H9 (cell line): ENCODE results near the gene CAPN2. TPM values are rescaled to one million over a fixed set of nuclear protein-coding genes. Genes with fewer than 3 reads are reported as not detected.

Experiments
- DNase-seq: peaks from one replicate; pipeline ENCODE4 v3.0.0-alpha.2; 2017
- H2AFZ ChIP-seq: one replicate; pipeline ENCODE4 v1.6.1; 2013; ENCODE audit warnings: mild to moderate bottlenecking, low read length, control low read depth, moderate library complexity
- H2AK5ac ChIP-seq: 2 replicates; pipeline ENCODE4 v1.6.1; 2013; ENCODE audit warnings: low read length, control low read depth, mixed read lengths; ENCODE audit not compliant: insufficient read length
- H2BK120ac ChIP-seq: one replicate; pipeline ENCODE4 v1.6.1; 2013; ENCODE audit warnings: low read depth, mild to moderate bottlenecking, low read length, control low read depth, inconsistent platforms; ENCODE audit not compliant: poor library complexity, severe bottlenecking
- H2BK12ac ChIP-seq: 2 replicates; pipeline ENCODE4 v1.6.1; 2013; ENCODE audit warnings: low read length, control low read depth, mixed read lengths, low read depth; ENCODE audit not compliant: insufficient read length
- H2BK15ac ChIP-seq: 2 replicates; pipeline ENCODE4 v1.6.1; 2013; ENCODE audit warnings: low read depth, low read length, control low read depth
- H2BK20ac ChIP-seq: one replicate; pipeline ENCODE4 v1.6.1; 2013; ENCODE audit warnings: low read depth, mild to moderate bottlenecking, low read length, control low read depth, inconsistent platforms; ENCODE audit not compliant: poor library complexity, severe bottlenecking
- H2BK5ac ChIP-seq: 2 replicates; pipeline ENCODE4 v1.6.1; 2013; ENCODE audit warnings: low read length, control low read depth, mixed read lengths; ENCODE audit not compliant: insufficient read length
- H3K14ac ChIP-seq: 2 replicates; pipeline ENCODE4 v1.6.1; 2013; ENCODE audit warnings: low read length, control low read depth; ENCODE audit not compliant: insufficient read depth
- H3K18ac ChIP-seq: 2 replicates; pipeline ENCODE4 v1.6.1; 2013; ENCODE audit warnings: low read depth, mild to moderate bottlenecking, mixed read lengths, low read length, control low read depth; ENCODE audit not compliant: insufficient read length
- H3K23ac ChIP-seq: 2 replicates; pipeline ENCODE4 v1.6.1; 2013; ENCODE audit warnings: low read length, control low read depth, mixed read lengths, low read depth; ENCODE audit not compliant: insufficient read length
- H3K23me2 ChIP-seq: 2 replicates; pipeline ENCODE4 v1.6.1; 2013; ENCODE audit warnings: low read depth, mild to moderate bottlenecking, mixed read lengths, low read length, control low read depth; ENCODE audit not compliant: insufficient read length, poor library complexity, severe bottlenecking
- H3K27ac ChIP-seq: 2 replicates; pipeline ENCODE4 v1.5.1; 2013; ENCODE audit warnings: low read length, control low read depth, mixed read lengths, low read depth; ENCODE audit not compliant: insufficient read length
- H3K27me3 ChIP-seq: 2 replicates; pipeline ENCODE4 v1.6.1; 2013; ENCODE audit warnings: low read length, control low read depth, inconsistent platforms; ENCODE audit not compliant: insufficient read depth
- H3K4ac ChIP-seq: 2 replicates; pipeline ENCODE4 v1.6.1; 2013; ENCODE audit warnings: low read depth, mild to moderate bottlenecking, control low read depth, inconsistent platforms, low read length, moderate library complexity
- H3K4me1 ChIP-seq: 2 replicates; pipeline ENCODE4 v1.6.1; 2013; ENCODE audit warnings: low read length, control low read depth, inconsistent platforms; ENCODE audit not compliant: insufficient read depth
- H3K4me2 ChIP-seq: 2 replicates; pipeline ENCODE4 v1.6.1; 2013; ENCODE audit warnings: low read length, control low read depth, mixed read lengths; ENCODE audit not compliant: insufficient read length, insufficient read depth
- H3K56ac ChIP-seq: 2 replicates; pipeline ENCODE4 v1.6.1; 2013; ENCODE audit warnings: low read depth, mild to moderate bottlenecking, mixed read lengths, low read length, control low read depth; ENCODE audit not compliant: insufficient read length
- H3K79me1 ChIP-seq: 2 replicates; pipeline ENCODE4 v1.6.1; 2013; ENCODE audit warnings: low read depth, mild to moderate bottlenecking, moderate library complexity, low read length, control low read depth, inconsistent platforms; ENCODE audit not compliant: insufficient read depth, poor library complexity, severe bottlenecking
- H3K79me2 ChIP-seq: 2 replicates; pipeline ENCODE4 v1.6.1; 2013; ENCODE audit warnings: low read length, control low read depth, inconsistent platforms; ENCODE audit not compliant: insufficient read depth
- H3K9ac ChIP-seq: 2 replicates; pipeline ENCODE4 v1.6.1; 2013; ENCODE audit warnings: low read length, control low read depth, mixed read lengths; ENCODE audit not compliant: insufficient read length; ENCODE audit errors: extremely low read depth
- H3K9me3 ChIP-seq: one replicate; pipeline ENCODE4 v1.6.1; 2013; ENCODE audit warnings: low read depth, low read length, inconsistent platforms; ENCODE audit not compliant: control insufficient read depth
- H3T11ph ChIP-seq: one replicate; pipeline ENCODE4 v1.6.1; 2013; ENCODE audit warnings: mild to moderate bottlenecking, low read length, control low read depth, inconsistent platforms
- H4K20me1 ChIP-seq: one replicate; pipeline ENCODE4 v1.6.1; 2013; ENCODE audit not compliant: control insufficient read depth, insufficient read length, insufficient read depth
- H4K5ac ChIP-seq: 2 replicates; pipeline ENCODE4 v1.6.1; 2013; ENCODE audit warnings: low read depth, mild to moderate bottlenecking, mixed read lengths, low read length, control low read depth; ENCODE audit not compliant: insufficient read length
- H4K8ac ChIP-seq: replicated peaks from 2 replicates; pipeline ENCODE4 v1.6.1; 2013; ENCODE audit warnings: low read length, control low read depth, mixed read lengths, low read depth; ENCODE audit not compliant: insufficient read length
- H4K91ac ChIP-seq: 2 replicates; pipeline ENCODE4 v1.6.1; 2013; ENCODE audit warnings: low read depth, mild to moderate bottlenecking, moderate library complexity, mixed read lengths, low read length, control low read depth; ENCODE audit not compliant: insufficient read length
- H3K27ac Mint-ChIP-seq, 3 experiments: 2 replicates in 2 of 3; 3 replicates in 1 of 3; pipeline ENCODE4 v1.8.0; 2020 to 2021; ENCODE audit warnings: mixed read lengths in 3 of 3, mild to moderate bottlenecking in 1 of 3, moderate library complexity in 1 of 3
- H3K27me3 Mint-ChIP-seq: 2 replicates; pipeline ENCODE4 v1.8.0; 2021; ENCODE audit warnings: low read depth, mild to moderate bottlenecking, moderate library complexity, mixed read lengths
- H3K36me3 Mint-ChIP-seq, 3 experiments: 2 replicates in 2 of 3; 3 replicates in 1 of 3; pipeline ENCODE4 v1.8.0; 2020 to 2021; ENCODE audit warnings: low read depth in 3 of 3, mixed read lengths in 3 of 3; ENCODE audit not compliant: insufficient read depth in 1 of 3
- H3K4me1 Mint-ChIP-seq, 2 experiments: 2 replicates each; pipeline ENCODE4 v1.8.0; 2020; ENCODE audit warnings: mixed read lengths in 2 of 2
- H3K4me3 Mint-ChIP-seq, 2 experiments: 2 replicates in 1 of 2; 3 replicates in 1 of 2; pipeline ENCODE4 v1.8.0; 2020 to 2021; ENCODE audit warnings: mild to moderate bottlenecking in 2 of 2, mixed read lengths in 2 of 2, moderate library complexity in 1 of 2
- H3K9me3 Mint-ChIP-seq, 2 experiments: 2 replicates in 1 of 2; 3 replicates in 1 of 2; pipeline ENCODE4 v1.8.0; 2020; ENCODE audit warnings: mild to moderate bottlenecking in 2 of 2, mixed read lengths in 2 of 2, moderate library complexity in 1 of 2
- WGBS: extraction: QIAGEN DNeasy Blood & Tissue Kit; methylation state at CpG from one replicate; pipeline ENCODE4 v1.1.7; 2013; ENCODE audit warnings: missing lambda C conversion rate, low lambda C conversion rate, mixed read lengths; ENCODE audit not compliant: insufficient read length; ENCODE audit errors: extremely low coverage; 5-methylcytosine and 5-hydroxymethylcytosine counted together
- total RNA-seq: library from RNA; stranded (reverse); gene quantifications from 2 replicates; pipeline ENCODE4 v1.2.1, GENCODE V29; 2021
- TF ChIP-seq, protein P1 (sequence below): fragments of 200-600 bp; sonication (generic); conservative IDR thresholded peaks from 3 replicates; pipeline ENCODE4 v1.8.0; 2021; ENCODE audit warnings: antibody characterized with exemption, mild to moderate bottlenecking

The CAPN2 gene
- total RNA-seq, 1 experiment from 2014 or later = 32.2 TPM

DNA sequence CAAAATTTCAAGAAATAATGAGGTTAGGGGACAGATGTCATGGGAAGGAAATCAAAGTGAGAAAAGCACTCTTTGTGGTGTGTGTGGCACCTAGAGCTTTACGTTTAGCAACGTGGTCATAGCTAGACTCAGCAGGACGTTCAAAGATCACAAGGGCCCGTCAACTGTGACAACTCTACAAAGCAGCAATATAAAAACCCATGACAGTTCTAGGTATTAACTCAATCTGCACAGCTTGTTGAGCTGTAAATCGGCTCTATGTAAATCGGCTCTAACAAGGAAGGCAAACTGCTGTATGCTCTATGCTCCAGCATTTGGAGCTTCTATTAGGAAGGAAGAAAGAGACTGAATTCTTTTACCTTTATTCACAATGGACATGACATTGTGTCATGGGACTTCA lies 68.6 kb downstream of the CAPN2 start:
- Histone ChIP-seq H3K9me3 (no peaks in the 10 kb centered on the region), H4K20me1 (no peaks in the 10 kb centered on the region), H2BK120ac (no peak overlapping the region), H2BK15ac (no peak overlapping the region), H3K14ac (no peak overlapping the region), H2BK12ac (no peak overlapping the region), H3K4ac (no peak overlapping the region), H3K79me2 (no peaks in the 10 kb centered on the region), H2AFZ (no peak overlapping the region), H3K18ac (no peak overlapping the region), H4K91ac (no peak overlapping the region), H3K4me1 (no peaks in the 10 kb centered on the region), H3K4me2 (no peak overlapping the region), H4K8ac (no peak overlapping the region), H3K23me2 (no peaks in the 10 kb centered on the region), H3T11ph (no peak overlapping the region), H2AK5ac (no peak overlapping the region), H3K79me1 (no peaks in the 10 kb centered on the region), H2BK20ac (no peak overlapping the region), H3K27ac (no peak overlapping the region), H3K27me3 (no peaks in the 10 kb centered on the region), H3K56ac (no peak overlapping the region), H3K9ac (no peak overlapping the region), H4K5ac (no peak overlapping the region), H3K23ac (no peak overlapping the region), H2BK5ac (no peak overlapping the region)
- Mint-ChIP-seq H3K36me3 (peaks cover 32 to 71% (median 69%) of the 10 kb centered on the region in 3 experiments), H3K4me3 (no peak overlapping the region), H3K9me3 (no peaks in the 10 kb centered on the region), H3K27ac (no peak overlapping the region), H3K4me1 (no peaks in the 10 kb centered on the region), H3K27me3 (no peaks in the 10 kb centered on the region)
- no CpG with 5 or more reads among the region's 6 CpGs for WGBS
- DNase-seq = no peak
- TF ChIP-seq, protein P1, sequence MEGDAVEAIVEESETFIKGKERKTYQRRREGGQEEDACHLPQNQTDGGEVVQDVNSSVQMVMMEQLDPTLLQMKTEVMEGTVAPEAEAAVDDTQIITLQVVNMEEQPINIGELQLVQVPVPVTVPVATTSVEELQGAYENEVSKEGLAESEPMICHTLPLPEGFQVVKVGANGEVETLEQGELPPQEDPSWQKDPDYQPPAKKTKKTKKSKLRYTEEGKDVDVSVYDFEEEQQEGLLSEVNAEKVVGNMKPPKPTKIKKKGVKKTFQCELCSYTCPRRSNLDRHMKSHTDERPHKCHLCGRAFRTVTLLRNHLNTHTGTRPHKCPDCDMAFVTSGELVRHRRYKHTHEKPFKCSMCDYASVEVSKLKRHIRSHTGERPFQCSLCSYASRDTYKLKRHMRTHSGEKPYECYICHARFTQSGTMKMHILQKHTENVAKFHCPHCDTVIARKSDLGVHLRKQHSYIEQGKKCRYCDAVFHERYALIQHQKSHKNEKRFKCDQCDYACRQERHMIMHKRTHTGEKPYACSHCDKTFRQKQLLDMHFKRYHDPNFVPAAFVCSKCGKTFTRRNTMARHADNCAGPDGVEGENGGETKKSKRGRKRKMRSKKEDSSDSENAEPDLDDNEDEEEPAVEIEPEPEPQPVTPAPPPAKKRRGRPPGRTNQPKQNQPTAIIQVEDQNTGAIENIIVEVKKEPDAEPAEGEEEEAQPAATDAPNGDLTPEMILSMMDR = no peak
